LNCaP clone FGC (cell line): ENCODE results near the gene GALNT18.

Source experiments
- DNase-seq: peaks from one replicate; pipeline ENCODE4 v3.0.0-alpha.2; 2011; ENCODE audit warnings: low read depth
- H3K4me3 ChIP-seq: 2 replicates; pipeline ENCODE4 v1.5.1; 2011; ENCODE audit warnings: mild to moderate bottlenecking, low read depth, low read length, control low read depth
- TF ChIP-seq, protein P1 (sequence below): IDR thresholded peaks from 2 replicates; pipeline ENCODE4 v1.5.1; 2012; ENCODE audit warnings: mild to moderate bottlenecking; ENCODE audit not compliant: control insufficient read depth, insufficient read depth; ENCODE audit errors: extremely low read depth

Gene GALNT18

GRCh38 chr11:11476971-11477645 is 144.7 kb downstream of the GALNT18 start:
- no peak overlapping the region for H3K4me3 ChIP-seq
- TF ChIP-seq, protein P1, sequence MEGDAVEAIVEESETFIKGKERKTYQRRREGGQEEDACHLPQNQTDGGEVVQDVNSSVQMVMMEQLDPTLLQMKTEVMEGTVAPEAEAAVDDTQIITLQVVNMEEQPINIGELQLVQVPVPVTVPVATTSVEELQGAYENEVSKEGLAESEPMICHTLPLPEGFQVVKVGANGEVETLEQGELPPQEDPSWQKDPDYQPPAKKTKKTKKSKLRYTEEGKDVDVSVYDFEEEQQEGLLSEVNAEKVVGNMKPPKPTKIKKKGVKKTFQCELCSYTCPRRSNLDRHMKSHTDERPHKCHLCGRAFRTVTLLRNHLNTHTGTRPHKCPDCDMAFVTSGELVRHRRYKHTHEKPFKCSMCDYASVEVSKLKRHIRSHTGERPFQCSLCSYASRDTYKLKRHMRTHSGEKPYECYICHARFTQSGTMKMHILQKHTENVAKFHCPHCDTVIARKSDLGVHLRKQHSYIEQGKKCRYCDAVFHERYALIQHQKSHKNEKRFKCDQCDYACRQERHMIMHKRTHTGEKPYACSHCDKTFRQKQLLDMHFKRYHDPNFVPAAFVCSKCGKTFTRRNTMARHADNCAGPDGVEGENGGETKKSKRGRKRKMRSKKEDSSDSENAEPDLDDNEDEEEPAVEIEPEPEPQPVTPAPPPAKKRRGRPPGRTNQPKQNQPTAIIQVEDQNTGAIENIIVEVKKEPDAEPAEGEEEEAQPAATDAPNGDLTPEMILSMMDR, result no peak
- DNase-seq, result no peak

DNA sequence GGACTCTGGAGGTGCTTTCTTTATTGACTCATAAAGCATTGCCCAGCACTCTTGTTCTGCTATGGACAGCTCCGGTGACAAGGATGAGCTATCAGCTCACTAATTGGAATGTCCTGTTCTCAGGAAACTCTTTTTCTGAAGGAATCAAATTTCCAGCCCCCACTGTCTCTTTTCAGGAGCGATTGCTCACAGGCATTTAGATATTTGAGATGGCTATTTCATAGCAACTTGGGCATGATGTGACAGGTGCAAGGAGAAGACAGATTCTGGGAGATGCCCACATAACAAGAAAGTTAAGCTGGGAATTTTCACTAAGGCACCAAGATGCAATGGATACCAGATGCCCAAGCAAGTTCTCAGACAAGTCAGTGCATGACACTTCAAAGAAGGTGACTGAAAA is 145.3 kb downstream of the GALNT18 start:
- TF ChIP-seq, protein P1, result no peak
- no peak overlapping the region for H3K4me3 ChIP-seq
- DNase-seq, result no peak

GRCh38 chr11:11472106-11472505 is 149.7 kb downstream of the GALNT18 start:
- no peak overlapping the region for H3K4me3 ChIP-seq

GRCh38 chr11:11471201-11471600 is 150.6 kb downstream of the GALNT18 start:
- no peak for DNase-seq
- no peak overlapping the region for H3K4me3 ChIP-seq
- TF ChIP-seq, protein P1, result no peak

More at GRCh38 chr11:11472106-11472505, 149.7 kb downstream of the GALNT18 start:
- no peak for DNase-seq
- TF ChIP-seq, protein P1, result no peak

- TF ChIP-seq, protein P1, result no peak
- DNase-seq, result no peak
- no peak overlapping the region for H3K4me3 ChIP-seq
Measured at GRCh38 chr11:11468954-11469353, 152.9 kb downstream of the GALNT18 start.

- DNase-seq, result no peak
- H3K4me3 ChIP-seq, result no peak overlapping the region
- TF ChIP-seq, protein P1, result no peak
Measured at GRCh38 chr11:11467312-11467711, 154.5 kb downstream of the GALNT18 start.

GRCh38 chr11:11464555-11464954 is 157.2 kb downstream of the GALNT18 start:
- TF ChIP-seq, protein P1, result no peak
- no peak for DNase-seq
- H3K4me3 ChIP-seq, result no peak overlapping the region
